SK-N-MC (cell line): Measurements from ENCODE around the gene ST7L.

ENCODE experiments used
- EZH2 ChIP-seq: fragments of 200-600 bp; sonication (generic); IDR thresholded peaks from one replicate; pipeline ENCODE4 v1.6.1; 2017; ENCODE audit warnings: antibody characterized with exemption
- FOXP2 ChIP-seq: optimal IDR thresholded peaks from 2 replicates; pipeline ENCODE3; 2011; ENCODE audit warnings: mild to moderate bottlenecking, moderate library complexity; ENCODE audit not compliant: insufficient read depth; ENCODE audit errors: extremely low read length, control extremely low read depth
- POLR2AphosphoS5 ChIP-seq: IDR thresholded peaks from 2 replicates; pipeline ENCODE4 v1.6.1; 2012; ENCODE audit warnings: mild to moderate bottlenecking, low read depth, low read length, borderline replicate concordance

DNA sequence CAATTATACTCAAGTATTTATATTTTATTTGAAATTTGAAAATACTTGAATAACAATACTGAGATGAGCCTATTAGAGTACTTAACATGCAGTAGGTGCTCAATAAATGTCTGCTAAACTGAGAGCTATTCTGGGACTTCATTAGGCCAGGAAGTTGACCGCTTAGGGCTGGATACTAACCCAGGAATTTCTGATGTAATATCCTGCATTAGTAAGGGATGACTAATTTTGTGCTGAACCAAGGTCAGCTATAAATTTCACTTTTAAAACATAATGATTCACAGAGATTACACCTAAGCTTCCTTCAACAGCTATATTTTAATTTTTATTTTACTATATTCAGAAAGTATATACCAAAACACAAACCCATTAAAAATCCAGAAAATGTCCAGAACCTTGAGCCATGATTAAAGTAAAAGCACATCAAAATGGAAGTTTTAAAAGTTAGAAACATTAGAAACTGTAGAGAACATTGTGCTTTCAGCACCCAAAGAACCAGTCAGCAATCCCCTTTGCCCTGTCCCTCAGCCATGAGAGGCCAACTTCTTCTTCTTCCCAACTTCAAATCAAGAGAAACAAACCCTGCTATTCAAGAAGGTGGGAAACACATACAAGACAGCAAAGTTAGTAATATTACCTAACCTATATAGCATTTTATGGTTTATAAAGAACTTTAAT lies 74.8 kb downstream of the ST7L start:
- TF ChIP-seq EZH2 (no peak), POLR2AphosphoS5 (no peak), FOXP2 (no peak)
